ENCODE data around the gene ARMS2. TPM values are rescaled to one million over a fixed set of nuclear protein-coding genes. Genes with fewer than 3 reads are reported as not detected.

Gene ARMS2
- polyA plus RNA-seq, 3 donors: not detected

DNA sequence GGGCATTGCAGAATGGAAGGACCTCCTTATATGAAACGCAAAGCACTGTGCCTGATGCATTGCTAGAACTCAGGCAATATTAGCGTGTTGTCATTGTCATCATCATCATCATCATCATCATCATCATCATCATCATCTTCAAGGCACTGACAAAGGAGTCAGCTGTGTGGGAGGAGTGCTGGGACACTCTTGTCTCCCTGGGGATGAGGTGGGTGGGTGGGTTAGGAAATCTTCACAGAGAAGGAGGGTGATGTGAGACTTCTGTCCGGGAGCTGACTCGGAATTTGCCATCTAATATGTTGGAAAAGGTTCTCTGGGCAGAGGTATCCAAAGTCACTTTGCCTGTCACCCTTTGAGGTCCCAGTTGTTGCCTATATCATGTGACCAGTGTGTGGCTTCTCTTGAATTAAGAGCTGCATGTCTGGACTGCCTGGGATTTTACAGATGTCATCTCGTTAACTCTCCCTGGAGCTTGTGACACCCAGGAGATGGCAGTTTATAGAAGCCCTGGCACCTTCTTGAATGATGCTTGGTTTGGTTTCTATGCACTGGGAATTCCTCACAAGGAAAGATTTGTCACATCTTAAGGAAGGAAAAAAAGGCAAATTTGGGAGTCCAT, 14.0 kb downstream of the ARMS2 start:
- Histone ChIP-seq H3K27ac (ENCODE audit: low read depth in 1 of 2, low read length in 2 of 2) (peak overlapping the region in 1 of 2 donors; percentile 73), H4K20me1 (ENCODE audit: insufficient read depth, low read length) (no peaks in the 10 kb centered on the region), H3K4me1 (ENCODE audit: control insufficient read depth in 1 of 2, insufficient read depth in 2 of 2, low read length in 2 of 2) (peaks cover 45 to 54% of the 10 kb centered on the region in 2 donors), H3K27me3 (ENCODE audit: control insufficient read depth in 2 of 2, insufficient read depth in 2 of 2, low read length in 2 of 2) (peaks cover 21 to 37% of the 10 kb centered on the region in 2 donors), H3K36me3 (replicated peaks in 1 of 2; ENCODE audit: control insufficient read depth in 1 of 2, insufficient read depth in 2 of 2, low read length in 2 of 2) (no peaks in the 10 kb centered on the region), H3K4me2 (replicated peaks; ENCODE audit: extremely low read depth, low read length, poor library complexity, severe bottlenecking) (peak overlapping the region; percentile 43), H3K79me2 (ENCODE audit: insufficient read depth, low read length) (no peaks in the 10 kb centered on the region), H3K9me3 (replicated peaks in 1 of 2; ENCODE audit: control insufficient read depth in 1 of 2, insufficient read depth in 1 of 2, low read length in 2 of 2) (peaks cover 0 to 8% of the 10 kb centered on the region in 2 donors), H3K9ac (ENCODE audit: insufficient read depth, low read length, poor library complexity, severe bottlenecking) (no peak overlapping the region), H2AFZ (ENCODE audit: insufficient read depth, low read depth, low read length, poor library complexity, severe bottlenecking) (no peak overlapping the region), H3K4me3 (replicated peaks in 1 of 3; ENCODE audit: low read depth in 2 of 3, low read length in 3 of 3) (peak overlapping the region in 1 of 3 experiments; percentile 25)
- Mint-ChIP-seq H3K4me3 (peak overlapping the region in 1 of 2 donors; percentile 68), H3K27ac (peak overlapping the region; percentile 72 to 91 (median 76)), H3K36me3 (peaks cover 5 to 24% of the 10 kb centered on the region in 2 donors), H3K4me1 (peaks cover 65% of the 10 kb centered on the region), H3K9me3 (peaks cover 0 to under 1% (median 0%) of the 10 kb centered on the region in 7 donors), H3K27me3 (ENCODE audit: low read depth in 3 of 3) (peaks cover 39 to 44% (median 43%) of the 10 kb centered on the region in 3 donors)
- intact Hi-C loops (cut with micrococcal nuclease): loop anchor here in 1 of 2 donors (2.0 kb wide), 1 partner anchor 94 kb away; the partner anchor contains the start of gene PLEKHA1
- TF ChIP-seq, protein P1, sequence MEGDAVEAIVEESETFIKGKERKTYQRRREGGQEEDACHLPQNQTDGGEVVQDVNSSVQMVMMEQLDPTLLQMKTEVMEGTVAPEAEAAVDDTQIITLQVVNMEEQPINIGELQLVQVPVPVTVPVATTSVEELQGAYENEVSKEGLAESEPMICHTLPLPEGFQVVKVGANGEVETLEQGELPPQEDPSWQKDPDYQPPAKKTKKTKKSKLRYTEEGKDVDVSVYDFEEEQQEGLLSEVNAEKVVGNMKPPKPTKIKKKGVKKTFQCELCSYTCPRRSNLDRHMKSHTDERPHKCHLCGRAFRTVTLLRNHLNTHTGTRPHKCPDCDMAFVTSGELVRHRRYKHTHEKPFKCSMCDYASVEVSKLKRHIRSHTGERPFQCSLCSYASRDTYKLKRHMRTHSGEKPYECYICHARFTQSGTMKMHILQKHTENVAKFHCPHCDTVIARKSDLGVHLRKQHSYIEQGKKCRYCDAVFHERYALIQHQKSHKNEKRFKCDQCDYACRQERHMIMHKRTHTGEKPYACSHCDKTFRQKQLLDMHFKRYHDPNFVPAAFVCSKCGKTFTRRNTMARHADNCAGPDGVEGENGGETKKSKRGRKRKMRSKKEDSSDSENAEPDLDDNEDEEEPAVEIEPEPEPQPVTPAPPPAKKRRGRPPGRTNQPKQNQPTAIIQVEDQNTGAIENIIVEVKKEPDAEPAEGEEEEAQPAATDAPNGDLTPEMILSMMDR (IDR thresholded peaks at IDR 0.05): no peak
- WGBS (ENCODE audit: insufficient coverage): 75% methylated on average over 2 of the region's 5 CpGs
- peak in 2 of 3 donors; percentile 25 to 61 for DNase-seq

DNA sequence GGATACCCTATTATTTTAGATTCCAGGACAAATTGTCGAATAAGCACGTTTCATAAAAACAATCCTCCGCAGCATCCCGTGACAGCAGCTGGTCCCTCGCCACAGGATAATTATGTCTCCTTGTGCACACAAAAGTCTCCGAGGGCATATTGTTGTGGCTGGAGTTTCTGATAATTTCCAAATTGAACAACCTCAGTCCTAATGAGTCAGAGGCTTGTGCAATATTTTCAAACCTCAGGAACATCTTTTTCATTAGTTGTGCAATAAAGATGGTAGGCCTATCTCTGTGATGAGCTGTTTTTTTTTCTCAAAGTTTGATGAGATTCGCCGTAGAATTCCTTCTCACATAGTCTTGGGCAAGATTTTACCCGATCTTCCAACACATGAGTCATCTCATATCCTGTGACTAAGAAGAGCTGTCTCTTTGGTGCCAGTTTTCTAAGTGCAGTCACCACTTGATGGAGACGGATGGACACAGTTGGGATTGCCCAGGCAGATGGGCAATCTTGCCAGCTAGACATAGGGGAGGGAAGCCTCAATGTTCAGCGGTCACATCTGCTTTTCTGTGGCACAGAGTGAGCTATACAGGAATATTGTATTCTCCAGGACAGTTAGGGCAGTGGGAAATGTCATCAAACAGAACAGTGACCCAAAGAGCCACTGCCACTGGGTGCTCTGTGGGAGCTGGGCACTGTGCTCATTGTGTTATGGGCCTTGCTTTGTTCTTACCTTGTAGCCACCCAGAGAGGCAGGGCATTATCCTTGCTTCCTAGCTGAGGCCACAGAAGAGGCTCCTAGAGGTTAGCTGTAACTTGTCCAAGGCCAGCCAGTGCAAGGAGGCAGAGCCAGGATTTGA, 14.7 kb downstream of the ARMS2 start:
- Mint-ChIP-seq H3K9me3 (no peaks in the 10 kb centered on the region), H3K36me3 (peaks cover 3 to 19% of the 10 kb centered on the region in 2 donors), H3K4me3 (peak overlapping the region in 1 of 2 donors; percentile 68), H3K27me3 (ENCODE audit: low read depth in 3 of 3) (peaks cover 38 to 44% (median 38%) of the 10 kb centered on the region in 3 donors), H3K4me1 (peaks cover 70% of the 10 kb centered on the region), H3K27ac (peak overlapping the region; percentile 72 to 91 (median 76))
- DNase-seq: peak; percentile 82 to 94 (median 93)
- H3K4me2 ChIP-seq (replicated peaks; ENCODE audit: extremely low read depth, low read length, poor library complexity, severe bottlenecking): peak overlapping the region; percentile 43
- no peaks in the 10 kb centered on the region for H4K20me1 ChIP-seq (ENCODE audit: insufficient read depth, low read length)
- H3K9ac ChIP-seq (ENCODE audit: insufficient read depth, low read length, poor library complexity, severe bottlenecking): peak overlapping the region; percentile 38
- TF ChIP-seq, protein P1 (IDR thresholded peaks at IDR 0.05): no peak
- H3K79me2 ChIP-seq (ENCODE audit: insufficient read depth, low read length): no peaks in the 10 kb centered on the region
- H3K4me3 ChIP-seq (replicated peaks in 1 of 3; ENCODE audit: low read depth in 2 of 3, low read length in 3 of 3): peak overlapping the region in 1 of 3 experiments; percentile 25
- 6% methylated on average over 2 of the region's 11 CpGs for WGBS (ENCODE audit: insufficient coverage)
- no peak overlapping the region for H2AFZ ChIP-seq (ENCODE audit: insufficient read depth, low read depth, low read length, poor library complexity, severe bottlenecking)
- intact Hi-C loops (cut with micrococcal nuclease): loop anchor here in 1 of 2 donors (2.0 kb wide), 1 partner anchor 94 kb away; the partner anchor contains the start of gene PLEKHA1
- H3K36me3 ChIP-seq (replicated peaks in 1 of 2; ENCODE audit: control insufficient read depth in 1 of 2, insufficient read depth in 2 of 2, low read length in 2 of 2): no peaks in the 10 kb centered on the region
- peaks cover 49 to 60% of the 10 kb centered on the region in 2 donors for H3K4me1 ChIP-seq (ENCODE audit: control insufficient read depth in 1 of 2, insufficient read depth in 2 of 2, low read length in 2 of 2)
- peaks cover 0 to under 1% of the 10 kb centered on the region in 2 donors for H3K9me3 ChIP-seq (replicated peaks in 1 of 2; ENCODE audit: control insufficient read depth in 1 of 2, insufficient read depth in 1 of 2, low read length in 2 of 2)
- peak overlapping the region; percentile 42 to 73 for H3K27ac ChIP-seq (ENCODE audit: low read depth in 1 of 2, low read length in 2 of 2)
- H3K27me3 ChIP-seq (ENCODE audit: control insufficient read depth in 2 of 2, insufficient read depth in 2 of 2, low read length in 2 of 2): peaks cover 14 to 30% of the 10 kb centered on the region in 2 donors

Measured in CD14-positive monocyte (primary cell).